Stimulated activated CD4-positive, alpha-beta T cell treated with anti-CD3 and anti-CD28 coated beads, TNF-alpha, amount 100 ng/mL, for 24 hours (primary cell): ENCODE data around the gene CDH11.

Experiments
- DNase-seq, 3 experiments: peaks; one replicate each; pipeline ENCODE4 v3.0.0-alpha.2; 2020; ENCODE audit warnings: low read depth in 3 of 3

Gene CDH11

DNA sequence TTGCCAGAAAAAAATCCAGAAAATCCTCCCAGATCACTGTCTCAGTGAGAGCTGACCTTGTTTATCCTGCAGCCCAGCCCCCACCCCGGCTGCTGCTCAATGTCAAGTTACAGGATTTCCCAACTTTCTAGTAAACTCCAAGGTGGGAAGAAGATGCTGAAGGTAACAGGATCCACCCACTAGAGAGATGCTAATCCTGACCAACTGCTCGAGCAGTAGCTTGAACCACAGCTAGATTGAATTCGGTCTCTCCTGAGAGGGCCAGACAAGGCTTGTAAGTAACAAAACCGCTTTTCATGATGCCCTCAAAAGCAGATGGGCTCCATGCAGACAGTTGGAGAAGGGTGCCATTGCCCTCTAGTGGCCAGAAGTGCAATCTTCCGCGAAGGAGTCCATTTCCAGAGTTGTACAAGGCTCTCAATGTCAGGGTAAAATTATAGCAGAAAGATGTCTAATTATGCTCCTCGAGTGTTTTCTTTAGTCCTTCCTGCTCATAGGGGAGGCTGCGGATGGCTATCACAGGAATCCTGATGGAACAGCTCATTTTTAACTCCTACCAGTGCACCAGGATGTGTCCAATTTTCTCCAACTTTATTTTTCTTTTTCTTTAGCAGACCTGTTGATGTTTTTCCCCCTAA, 3.9 kb downstream of the CDH11 start:
- DNase-seq: peak in 1 of 3 experiments; percentile 22

DNA sequence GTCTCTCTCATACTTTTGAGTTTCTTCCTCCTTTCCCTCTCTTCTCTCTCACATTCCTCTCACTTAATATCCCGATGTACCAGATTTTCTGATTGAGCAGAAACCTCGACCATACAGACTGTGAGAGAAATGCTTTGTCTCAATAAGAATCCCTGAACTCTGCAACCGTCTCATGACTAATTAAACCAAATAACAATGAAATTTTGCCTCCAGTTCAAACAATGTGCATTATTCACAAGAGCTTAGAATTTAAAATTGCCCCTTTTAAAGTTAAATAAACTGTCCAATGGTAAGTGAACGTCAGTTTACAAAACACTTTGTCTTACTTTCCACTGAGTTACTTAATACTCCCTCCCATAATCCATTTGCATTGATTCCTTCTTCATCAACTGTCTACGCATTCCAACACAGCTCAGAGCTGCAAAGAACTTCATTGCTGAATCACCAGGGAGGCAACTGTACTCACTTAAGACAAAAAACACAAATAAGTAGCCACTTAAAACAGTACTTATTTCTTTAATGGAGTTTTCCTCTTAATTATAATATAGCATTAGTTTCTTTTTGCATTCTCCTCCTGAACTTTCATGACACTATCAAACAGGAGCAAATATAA, 4.9 kb downstream of the CDH11 start:
- DNase-seq: no peak

DNA sequence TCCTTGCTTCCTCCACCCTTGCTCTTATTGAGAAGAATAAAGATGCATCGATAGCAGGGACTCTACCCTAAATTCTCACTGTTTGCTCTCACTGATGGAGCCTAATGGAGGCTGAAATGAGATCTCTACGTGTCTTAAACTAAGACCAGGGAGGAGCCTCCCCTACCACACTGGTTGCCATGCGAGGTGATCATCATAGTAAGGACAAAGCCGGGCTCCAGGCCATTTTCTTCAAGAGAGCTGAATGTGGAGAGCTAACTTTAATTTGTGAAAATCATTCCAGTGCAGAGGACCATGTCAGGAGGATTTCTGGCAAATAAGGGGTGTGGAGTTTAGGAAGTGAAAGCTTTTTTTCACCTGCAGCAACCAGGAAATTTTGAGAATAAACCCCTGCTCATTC, 5.6 kb downstream of the CDH11 start:
- DNase-seq: no peak

DNA sequence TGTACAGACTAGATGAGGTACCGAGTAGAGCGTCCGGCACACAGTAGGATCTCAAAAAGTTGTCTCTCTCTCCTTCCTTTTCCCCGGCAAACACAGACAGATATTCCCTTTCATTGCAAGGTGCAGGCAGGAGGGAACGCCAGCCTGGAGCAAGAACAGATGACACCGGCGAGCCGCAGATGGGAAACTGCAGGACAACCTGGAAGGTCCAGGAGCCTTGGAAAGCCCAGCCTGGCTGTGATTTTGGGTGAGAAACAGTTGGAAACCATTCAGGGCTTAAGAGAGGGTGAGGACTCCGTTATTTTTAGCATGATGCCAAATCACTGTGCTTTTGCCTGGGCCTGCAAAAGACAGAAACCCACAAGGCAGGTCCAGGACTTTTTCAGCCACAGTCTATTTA, 7.3 kb downstream of the CDH11 start:
- DNase-seq: no peak

DNA sequence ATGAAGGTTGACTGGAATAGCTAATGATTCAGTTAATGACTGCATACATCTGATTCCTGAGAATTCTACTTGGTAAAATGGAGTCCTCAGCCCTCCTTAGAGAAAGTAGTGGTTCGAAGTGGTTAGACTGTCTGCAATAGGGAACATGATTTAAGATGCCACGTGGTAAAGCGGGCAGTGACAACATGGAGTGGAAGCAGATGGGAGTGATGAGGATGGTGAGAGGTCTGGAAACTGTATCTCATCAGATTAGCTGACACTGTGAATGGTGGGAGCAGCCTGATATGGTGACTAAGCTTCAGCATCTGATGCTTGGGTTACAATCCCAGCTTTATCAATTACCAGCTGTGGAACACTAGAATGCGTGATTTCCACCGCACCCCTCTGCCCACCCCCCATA, 8.4 kb downstream of the CDH11 start:
- DNase-seq: no peak

DNA sequence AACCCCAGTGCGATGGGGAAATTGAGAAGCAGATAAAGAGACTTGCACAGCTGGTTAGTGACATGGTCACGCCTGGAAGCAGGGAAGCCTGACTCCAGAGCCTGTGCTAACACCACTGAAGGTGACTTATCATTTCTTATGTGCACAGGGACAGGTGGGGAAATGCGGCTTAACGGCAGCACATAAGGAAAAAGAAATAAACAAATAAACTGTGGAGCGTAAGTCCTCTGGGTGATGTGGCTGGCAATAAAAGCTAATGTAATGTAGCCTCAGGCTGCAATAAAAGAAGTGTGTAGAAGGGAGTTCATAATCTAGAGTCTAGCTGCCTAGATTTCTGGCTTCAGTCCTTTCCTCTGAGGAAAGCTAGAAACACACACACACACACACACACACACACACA, 10.6 kb downstream of the CDH11 start:
- DNase-seq: no peak

DNA sequence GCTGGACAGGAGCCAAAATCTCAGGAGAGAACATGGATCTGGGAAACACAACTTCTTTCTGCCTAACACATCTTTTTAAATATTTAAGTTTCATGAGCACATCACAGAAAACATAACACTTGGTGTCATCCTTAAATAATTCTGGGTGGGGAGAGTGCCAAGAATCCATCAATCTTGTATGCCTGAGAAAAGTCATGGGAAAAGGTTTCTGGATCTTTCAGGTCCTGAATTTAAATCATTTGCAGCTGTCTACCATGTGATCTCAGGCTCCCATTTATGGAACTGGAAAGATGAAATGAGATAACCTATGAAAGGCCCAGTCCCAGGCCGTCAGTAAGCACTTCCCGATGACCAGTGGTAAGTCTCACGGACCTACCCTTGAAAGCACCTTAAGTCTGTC, 15.1 kb downstream of the CDH11 start:
- DNase-seq: no peak

DNA sequence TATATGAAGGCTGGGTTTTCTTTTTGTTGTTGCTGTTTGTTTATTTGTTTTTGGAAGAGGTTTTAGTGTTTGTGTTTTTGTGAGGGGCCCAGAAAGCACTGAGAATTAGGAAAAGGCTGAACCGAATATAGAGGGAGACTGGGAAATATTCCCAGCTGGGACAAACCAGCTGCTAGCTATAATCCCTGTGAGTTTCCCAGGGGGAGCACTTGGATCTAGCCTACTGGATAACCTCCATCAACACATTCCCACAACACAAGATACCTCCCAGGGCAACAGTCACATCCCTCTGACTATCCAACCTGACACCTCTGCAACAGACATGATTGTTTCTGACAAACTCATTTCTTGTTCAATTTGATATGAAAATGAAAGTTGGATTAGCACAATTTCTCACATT, 16.7 kb downstream of the CDH11 start:
- no peak for DNase-seq

DNA sequence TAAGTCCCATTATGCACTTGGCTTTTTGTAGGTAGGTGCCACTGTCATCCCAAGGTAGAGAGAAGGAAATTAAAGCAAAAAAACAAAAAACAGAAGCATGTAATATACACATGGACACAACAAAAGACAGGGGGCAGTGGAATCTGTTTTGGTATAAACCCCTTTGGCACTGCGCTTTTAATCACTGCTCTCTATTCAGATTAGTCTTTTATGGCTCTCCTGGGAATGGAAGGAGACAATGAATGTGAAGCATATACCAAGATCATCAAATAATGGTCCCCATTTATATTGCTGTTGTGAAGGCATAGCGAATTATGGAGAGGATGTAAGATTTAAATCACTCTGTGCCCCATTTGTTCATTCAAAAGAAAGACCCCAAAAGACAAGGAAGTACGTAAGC, 17.4 kb downstream of the CDH11 start:
- DNase-seq: no peak

DNA sequence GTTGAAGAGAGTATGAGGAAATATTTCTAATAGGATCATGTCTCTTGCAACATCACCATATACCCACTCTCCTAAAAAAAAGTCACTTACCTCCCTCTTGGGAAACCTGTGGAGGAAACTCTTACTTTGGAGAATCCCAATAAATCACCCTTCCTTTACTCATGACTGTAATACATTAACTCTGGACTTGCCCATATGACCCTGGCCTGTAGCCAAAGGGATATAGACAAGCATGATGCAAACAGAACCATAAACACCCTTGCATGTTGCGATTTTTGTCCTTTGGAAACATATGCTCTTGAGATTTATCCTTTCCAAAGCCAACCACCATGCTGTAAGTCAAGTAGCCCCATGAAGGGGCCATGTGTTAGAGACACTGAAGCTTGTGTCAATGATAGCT, 19.5 kb downstream of the CDH11 start:
- DNase-seq: no peak

DNA sequence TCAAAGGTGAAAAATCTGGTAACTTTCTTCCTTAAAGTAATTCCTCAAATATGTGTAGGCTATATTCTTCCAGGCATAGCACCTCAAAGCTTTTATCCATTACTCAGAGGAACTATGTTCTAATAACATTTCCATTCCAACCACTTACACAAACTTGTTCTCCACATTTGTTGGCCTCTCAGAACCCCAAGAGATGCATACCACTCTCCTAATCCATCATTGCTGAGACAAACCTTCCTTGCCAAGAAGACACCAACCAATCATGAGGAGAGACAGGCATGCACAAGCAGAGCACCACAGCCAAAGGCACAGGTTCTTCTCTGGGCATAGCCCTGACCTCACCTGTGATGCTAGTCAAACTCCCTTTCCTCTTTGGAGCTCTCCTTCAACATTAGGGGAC, 20.9 kb downstream of the CDH11 start:
- no peak for DNase-seq

DNA sequence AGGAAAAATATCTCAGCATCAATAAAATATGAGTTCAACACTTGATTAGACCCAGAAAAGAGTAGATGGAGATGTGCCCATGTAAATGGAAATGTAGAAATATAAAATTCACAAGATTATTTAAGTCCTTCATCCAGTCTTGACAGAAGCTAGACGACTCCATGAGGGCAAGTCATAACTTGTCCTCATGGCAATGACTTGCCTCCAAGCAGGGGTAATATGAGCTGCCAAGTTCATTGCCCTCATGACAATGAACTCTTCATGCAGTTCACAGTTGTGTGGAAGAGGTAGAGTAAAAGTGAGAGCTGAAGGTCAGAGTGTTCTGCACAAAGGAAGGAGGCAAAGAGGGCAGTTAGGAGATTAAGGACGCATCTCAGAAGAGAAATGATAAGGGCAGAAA, 22.3 kb downstream of the CDH11 start:
- DNase-seq: no peak

DNA sequence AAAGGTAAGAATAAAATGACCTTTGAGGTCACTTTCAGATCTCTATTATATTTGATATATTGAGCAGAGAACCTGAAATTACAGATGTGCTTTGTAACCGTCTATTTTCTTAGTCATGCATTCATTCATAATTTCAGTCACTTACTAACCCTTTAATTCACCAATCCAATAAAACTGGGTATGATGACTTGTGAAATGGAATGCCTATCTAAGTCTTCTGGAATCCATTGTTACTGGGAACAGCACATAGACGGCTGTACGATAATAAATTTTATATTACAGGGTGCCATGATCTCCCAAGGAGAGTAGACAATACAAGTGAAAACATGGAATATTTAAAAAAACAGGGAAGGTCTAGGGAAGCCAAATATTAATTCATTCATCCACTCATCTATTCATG, 22.9 kb downstream of the CDH11 start:
- DNase-seq: no peak

DNA sequence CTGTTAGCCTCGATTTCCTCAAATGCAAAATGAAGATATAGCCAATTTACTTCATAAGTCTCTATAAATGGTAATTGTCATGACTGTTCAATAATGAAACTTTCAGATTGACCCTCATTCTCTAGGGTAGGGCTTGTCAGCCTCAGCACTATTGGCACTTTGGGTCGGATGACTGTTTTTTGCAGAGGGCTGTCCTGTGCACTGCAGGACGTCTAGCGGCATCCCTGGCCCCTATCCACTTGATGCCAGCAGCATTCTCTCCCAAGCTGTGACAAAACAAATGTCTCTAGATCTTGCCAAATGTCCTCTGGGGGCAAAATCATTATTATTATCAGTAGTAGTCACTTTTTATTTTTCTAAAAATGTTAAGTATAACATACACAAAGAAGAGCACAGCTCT, 24.6 kb downstream of the CDH11 start:
- DNase-seq: no peak

DNA sequence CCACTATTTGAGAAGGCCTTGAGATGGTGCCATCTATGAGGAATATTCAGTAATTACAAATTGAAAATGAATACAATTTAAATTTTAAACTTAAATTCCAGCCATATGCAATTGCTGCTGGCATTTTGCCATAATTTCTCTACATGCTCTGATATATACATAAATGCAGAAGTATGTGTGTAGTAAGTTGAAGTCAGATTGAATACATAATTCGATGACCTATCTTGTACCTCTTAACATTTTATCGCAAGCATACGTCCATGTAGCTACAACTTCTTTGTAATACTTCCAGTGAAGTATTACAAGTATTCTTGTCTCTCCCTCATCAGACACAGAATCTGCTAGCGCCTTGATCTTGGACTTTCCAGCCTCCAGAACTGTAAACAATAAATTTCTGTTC, 26.0 kb downstream of the CDH11 start:
- no peak for DNase-seq

DNA sequence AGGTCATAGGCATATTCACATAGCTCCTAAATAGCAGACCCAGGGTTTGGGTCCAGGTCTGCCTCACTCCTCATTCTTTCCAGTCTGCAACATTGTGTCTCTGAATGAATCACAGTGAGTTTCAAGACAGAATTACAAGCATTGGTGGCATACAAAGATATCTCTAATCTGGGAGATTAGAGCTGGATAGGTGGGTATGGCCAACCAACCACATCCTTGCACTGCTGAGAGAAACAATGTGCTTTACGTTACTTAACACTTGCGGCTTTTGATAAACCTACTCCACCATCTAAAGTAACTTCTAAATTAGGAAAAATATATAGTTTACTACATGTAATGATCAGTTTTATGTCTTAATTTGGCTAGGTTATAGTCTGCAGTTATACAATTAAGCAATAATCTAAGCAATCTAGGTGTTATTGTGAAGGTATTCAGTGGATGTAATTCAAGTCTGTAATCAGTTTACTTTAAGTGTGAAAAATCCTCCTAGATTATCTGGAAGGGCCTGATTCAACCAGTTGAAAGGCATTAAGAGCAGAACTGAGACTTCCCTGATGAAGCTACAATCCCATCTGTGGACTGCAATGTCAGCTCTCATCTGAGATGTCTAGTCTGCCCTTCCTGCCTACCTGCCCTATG, 26.7 kb downstream of the CDH11 start:
- no peak for DNase-seq

DNA sequence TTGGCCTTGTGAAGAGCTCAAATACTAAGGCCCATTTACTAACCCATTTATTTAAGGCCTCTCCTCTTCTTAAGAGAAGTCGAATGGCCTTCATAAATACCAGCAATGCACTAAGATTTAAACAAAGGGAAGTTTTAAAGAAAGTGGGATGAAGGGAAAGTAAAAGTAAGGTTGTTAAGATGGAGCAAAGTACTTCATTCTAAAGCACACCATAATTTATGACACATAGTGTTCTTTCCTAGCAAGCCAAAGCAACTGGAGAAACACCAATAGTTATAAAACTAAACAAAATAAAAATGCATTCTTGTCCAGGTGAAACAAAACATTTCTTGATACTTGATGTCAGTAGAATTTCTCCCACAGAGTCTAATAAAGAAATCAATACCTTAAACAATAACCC, 27.9 kb downstream of the CDH11 start:
- no peak for DNase-seq

DNA sequence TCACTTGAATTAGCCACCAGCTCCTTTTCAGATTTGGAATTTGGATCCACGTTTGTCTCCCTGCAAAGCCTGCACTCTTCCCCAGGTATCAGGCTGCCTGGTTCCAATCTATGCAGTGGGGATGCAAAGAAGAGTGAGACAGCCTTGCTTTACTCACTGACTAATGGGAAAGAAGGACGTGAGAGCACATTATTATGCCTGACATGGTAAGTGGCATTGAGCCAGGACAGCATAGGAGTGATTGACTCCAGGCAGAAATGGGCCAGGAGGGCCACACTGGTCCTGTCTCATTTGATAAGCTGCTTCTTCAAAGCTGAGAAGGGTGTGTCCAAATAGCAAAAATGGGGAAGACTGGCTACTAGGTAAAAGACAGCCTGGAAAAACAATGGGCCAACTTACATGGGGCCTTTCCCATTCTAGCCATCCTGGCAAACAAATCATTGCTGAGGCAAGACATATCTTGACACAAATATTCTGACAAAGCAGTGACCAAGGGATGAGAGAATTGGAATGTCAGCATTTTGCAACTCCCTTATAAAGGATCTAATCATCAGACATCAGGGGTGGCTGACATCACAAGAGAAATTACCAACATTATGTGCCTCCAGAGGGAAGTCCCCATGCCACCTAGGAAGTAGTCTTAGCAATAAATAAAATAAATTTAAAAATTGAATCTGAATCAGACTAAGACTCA, 38.6 kb downstream of the CDH11 start:
- DNase-seq: no peak

DNA sequence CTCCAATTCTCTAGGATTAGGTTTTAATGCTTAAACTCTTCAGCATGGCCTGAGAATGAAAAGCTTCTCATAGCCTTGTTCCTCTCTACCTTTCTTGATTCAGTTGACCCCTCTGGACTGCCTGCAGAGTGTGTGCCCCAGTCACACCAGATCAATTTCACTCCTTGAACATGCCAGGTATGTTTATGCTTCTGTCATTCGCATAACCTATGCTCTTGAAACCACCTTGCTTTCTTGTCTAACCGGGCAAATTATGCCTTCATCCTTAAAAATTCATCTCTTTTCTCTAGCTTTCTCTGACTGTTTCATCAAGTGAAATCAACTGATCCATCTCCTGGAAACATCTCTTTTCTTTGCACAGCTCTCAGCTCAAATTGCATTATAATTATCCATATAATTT, 42.3 kb downstream of the CDH11 start:
- no peak for DNase-seq

DNA sequence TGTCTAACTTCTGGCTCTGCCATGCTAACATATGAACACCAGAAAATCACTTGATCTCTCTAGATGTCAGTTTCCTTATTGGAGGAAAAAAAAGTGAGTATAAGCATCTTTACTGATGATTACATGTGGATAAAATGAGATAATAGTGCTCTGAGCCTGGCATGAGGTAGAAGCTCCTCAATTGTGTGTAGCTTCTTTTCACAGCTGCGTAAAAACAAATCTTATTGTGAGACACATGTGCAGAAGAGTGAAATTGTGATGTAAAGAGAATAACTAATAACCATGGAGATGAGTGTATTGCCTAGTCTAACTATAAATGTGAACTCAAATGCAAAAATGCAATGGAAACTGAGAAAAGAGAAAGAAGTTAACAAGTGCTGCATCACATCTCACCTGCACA, 44.7 kb downstream of the CDH11 start:
- DNase-seq: no peak

DNA sequence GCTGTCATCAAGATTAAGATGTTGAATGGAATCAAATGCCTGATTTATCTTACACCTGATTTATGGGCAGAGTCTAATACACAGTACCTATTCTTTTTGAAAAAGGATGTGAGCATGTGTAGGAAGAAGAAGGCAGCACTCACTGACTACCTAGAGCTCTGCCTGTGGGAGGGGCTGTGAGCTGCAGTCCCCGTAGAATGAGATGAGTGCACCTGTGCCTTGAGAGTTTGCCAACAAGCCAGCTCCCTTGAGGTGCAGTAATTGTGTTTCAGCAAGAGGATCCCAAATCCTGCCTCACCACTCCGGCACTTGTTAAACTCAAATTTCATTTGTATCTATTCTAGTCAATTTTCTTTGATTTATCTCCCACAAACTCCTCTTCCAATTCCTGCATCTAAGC, 46.0 kb downstream of the CDH11 start:
- DNase-seq: no peak

DNA sequence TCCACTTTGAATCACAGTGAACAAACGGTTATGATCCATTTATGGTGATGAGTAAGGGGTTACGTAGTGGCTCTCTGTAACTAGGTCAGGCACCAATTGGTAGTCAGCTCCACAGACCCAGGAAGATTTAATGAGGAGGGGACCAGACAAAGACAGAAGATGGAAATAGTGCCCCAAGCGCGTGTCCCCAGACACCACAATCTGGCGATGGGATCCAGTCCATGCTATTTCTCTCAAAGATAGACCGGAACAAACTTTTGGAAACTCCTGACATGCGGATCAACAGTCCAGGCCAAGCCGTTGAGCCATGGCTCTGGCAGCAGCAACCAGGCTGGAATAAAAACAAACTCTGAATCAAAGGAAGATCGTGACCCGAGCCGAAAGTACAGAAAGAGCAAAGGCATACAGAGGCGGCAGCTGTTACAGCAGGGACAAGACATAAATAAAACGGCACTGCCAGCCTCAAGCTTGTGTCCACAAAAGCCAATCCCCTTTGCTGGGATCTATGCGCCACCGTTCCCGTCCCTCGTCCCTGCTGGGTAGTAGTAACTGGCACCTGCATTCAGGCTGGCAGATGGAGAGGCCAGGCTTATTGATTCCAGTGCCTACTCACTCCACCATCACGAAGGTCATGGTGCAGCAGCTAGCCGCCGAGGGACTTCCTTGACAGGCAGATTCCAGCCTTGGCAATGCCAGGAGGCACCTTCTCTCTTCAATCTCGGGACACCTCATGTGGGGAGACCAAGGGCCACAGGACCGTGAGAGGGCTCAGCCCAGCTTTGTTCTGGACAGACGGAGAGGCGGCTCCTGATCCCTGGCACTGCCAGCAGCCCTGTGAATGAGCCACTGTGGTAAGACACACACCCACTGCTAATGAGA, 50.2 kb downstream of the CDH11 start:
- no peak for DNase-seq
